ENCODE results near the gene ZNF263. TPM values are rescaled to one million over a fixed set of nuclear protein-coding genes. Genes with fewer than 3 reads are reported as not detected.

Gene ZNF263
- total RNA-seq, 1 experiment from 2014 or later = 37.4 TPM

DNA sequence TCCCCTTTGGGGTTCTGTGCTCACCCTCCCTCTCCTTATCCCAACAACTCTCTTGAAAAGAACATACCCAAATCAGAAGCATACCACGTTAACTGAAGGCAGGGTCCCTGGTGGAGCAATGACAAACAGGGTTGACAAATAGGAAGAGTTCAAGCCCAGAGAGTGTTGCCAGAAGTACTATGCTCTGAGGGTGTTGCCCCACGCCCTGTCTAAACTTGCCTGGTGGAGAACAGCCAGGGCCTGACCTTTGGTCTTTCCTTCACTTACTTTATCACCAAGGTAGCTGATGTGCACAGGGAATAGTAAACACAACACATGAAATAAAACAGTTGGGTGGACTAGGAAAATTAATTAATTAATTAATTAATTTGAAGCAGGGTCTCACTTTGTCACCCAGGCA lies 45.4 kb downstream of the ZNF263 start:
- ChIA-PET CTCF (no interaction called here), POLR2A (no interaction called here)
- intact Hi-C loops (cut with micrococcal nuclease; ENCODE audit: unreplicated experiment) = no loop called here
- H3K4me1 ChIP-seq = peaks cover 11% of the 10 kb centered on the region
- H3K9me3 Mint-ChIP-seq (ENCODE audit: unreplicated experiment) = no peaks in the 10 kb centered on the region
- no peak overlapping the region for H3K4me3 Mint-ChIP-seq (ENCODE audit: unreplicated experiment)
- H3K27ac Mint-ChIP-seq (ENCODE audit: unreplicated experiment) = no peak overlapping the region
- TF ChIP-seq CTCF (IDR thresholded peaks at IDR 0.05; ENCODE audit: insufficient read depth in 1 of 2, low read depth in 1 of 2, low read length in 1 of 2, severe bottlenecking in 1 of 2, unreplicated experiment in 1 of 2) = no peak
- no peak overlapping the region for H3K4me3 ChIP-seq (ENCODE audit: low read depth, low read length)
- no peaks in the 10 kb centered on the region for H3K27me3 ChIP-seq (replicated peaks; ENCODE audit: control insufficient read depth, insufficient read depth, low read length)
- peak; percentile 17 to 38 for DNase-seq
- H3K36me3 Mint-ChIP-seq (ENCODE audit: insufficient read depth, unreplicated experiment) = no peaks in the 10 kb centered on the region
- BruUV-seq (replicated peaks) = no TSS peak
- peaks cover 14% of the 10 kb centered on the region for H3K4me1 Mint-ChIP-seq (ENCODE audit: low read depth, unreplicated experiment)
- H3K27me3 Mint-ChIP-seq (ENCODE audit: insufficient read depth, unreplicated experiment) = no peaks in the 10 kb centered on the region
- no peaks in the 10 kb centered on the region for H3K9me3 ChIP-seq
- H3K36me3 ChIP-seq (ENCODE audit: control insufficient read depth, insufficient read depth, low read length) = no peaks in the 10 kb centered on the region

Other genes starting within 250 kb of the ZNF263 start
- gene BICDL2, start 246.5 kb upstream of the ZNF263 start, total RNA-seq (2022) = 10.6 and 11.1 TPM in 2 replicates
- 0.11 and 0.14 TPM in 2 replicates for gene MMP25, start 236.9 kb upstream of the ZNF263 start, total RNA-seq (2022)
- gene IL32, start 217.9 kb upstream of the ZNF263 start, total RNA-seq (2022) = 149 and 165 TPM in 2 replicates
- not detected in 2 replicates for gene ZSCAN10, start 184.2 kb upstream of the ZNF263 start, total RNA-seq (2022)
- 10.3 and 13.5 TPM in 2 replicates for gene ZNF205, start 170.9 kb upstream of the ZNF263 start, total RNA-seq (2022)
- gene ZNF213, start 148.5 kb upstream of the ZNF263 start, total RNA-seq (2022) = 5.3 and 5.5 TPM in 2 replicates
- gene OR1F1, start 95.3 kb upstream of the ZNF263 start, total RNA-seq (2022) = not detected in 2 replicates
- 11.3 and 12.1 TPM in 2 replicates for gene ZNF200, start 48.3 kb upstream of the ZNF263 start, total RNA-seq (2022)
- gene MEFV, start 26.9 kb upstream of the ZNF263 start, total RNA-seq (2022) = not detected in 2 replicates
- 3.7 and 5.2 TPM in 2 replicates for gene TIGD7, start 21.9 kb downstream of the ZNF263 start, total RNA-seq (2022)
- 28.4 and 29.1 TPM in 2 replicates for gene ZNF75A, start 22.0 kb downstream of the ZNF263 start, total RNA-seq (2022)
- gene OR2C1, start 72.4 kb downstream of the ZNF263 start, total RNA-seq (2022) = not detected in 2 replicates
- gene ZSCAN32, start 117.5 kb downstream of the ZNF263 start, total RNA-seq (2022) = 14.1 and 16.6 TPM in 2 replicates
- 11.9 and 12.6 TPM in 2 replicates for gene ZNF174, start 117.7 kb downstream of the ZNF263 start, total RNA-seq (2022)
- gene ZNF597, start 160.0 kb downstream of the ZNF263 start, total RNA-seq (2022) = 3.7 and 3.8 TPM in 2 replicates
- gene NAA60, start 160.2 kb downstream of the ZNF263 start, total RNA-seq (2022) = 84.9 and 92.8 TPM in 2 replicates
- gene C16orf90, start 212.0 kb downstream of the ZNF263 start, total RNA-seq (2022) = not detected in 2 replicates
- gene CLUAP1, start 217.5 kb downstream of the ZNF263 start, total RNA-seq (2022) = 11.8 and 20.2 TPM in 2 replicates

All from Caco-2 (cell line).